ENCODE measurements around the gene PPP2R2D.

Gene PPP2R2D

DNA sequence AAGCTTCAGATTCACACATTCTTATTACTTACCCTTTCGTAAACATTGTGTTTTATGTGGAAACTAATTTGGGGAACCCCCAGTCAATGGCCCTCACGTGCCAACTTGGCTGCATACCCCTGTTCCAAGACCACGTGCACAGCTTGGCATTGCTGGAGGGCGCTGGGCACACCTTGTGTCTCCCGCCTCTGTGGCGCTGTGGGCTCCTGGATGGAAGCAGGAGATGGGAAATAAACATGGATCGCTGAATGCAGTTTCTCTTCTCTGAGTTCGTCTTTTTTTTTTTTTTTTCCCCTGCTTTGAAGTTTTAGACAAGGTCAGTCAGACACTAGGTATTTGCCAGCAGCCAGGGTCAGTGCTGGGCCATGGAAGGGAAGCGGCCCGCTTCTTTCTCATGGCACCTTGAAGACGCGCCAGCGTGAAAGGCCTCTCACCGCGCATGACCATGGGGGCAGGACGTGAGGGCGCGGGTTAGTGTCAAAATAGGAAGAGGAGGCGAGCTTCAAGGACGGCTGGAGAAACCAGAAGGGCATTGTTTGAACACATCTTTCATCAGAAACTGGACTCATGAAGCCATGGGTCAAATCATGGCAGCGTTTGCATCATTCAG, 53.7 kb downstream of the PPP2R2D start:
- no peak for DNase-seq

GRCh38 chr10:131955591-131956340, 55.0 kb downstream of the PPP2R2D start:
- DNase-seq = no peak

GRCh38 chr10:131959841-131960240, 59.0 kb downstream of the PPP2R2D start:
- DNase-seq = no peak

DNA sequence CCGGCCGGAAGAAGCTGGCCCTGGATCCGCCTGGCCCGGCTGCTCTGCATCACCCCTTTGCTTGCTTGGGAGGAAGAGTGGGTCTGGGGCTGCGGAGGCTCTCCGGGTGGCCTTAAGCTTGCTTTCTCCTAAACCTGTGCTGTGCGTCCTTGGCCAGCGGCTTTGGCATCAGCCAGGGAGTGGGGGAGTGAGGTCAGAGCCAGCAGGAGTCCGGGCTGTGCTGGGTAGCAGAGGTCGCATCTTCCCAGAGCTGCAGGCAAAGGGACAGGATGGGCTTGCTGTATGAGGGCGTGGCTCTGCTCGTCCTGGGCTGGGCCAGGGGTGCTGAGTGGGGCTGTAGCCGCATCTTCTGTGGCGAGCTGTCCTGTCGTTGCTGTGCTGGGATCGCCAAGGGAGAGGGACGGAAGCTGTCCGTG, 59.8 kb downstream of the PPP2R2D start:
- DNase-seq = no peak

DNA sequence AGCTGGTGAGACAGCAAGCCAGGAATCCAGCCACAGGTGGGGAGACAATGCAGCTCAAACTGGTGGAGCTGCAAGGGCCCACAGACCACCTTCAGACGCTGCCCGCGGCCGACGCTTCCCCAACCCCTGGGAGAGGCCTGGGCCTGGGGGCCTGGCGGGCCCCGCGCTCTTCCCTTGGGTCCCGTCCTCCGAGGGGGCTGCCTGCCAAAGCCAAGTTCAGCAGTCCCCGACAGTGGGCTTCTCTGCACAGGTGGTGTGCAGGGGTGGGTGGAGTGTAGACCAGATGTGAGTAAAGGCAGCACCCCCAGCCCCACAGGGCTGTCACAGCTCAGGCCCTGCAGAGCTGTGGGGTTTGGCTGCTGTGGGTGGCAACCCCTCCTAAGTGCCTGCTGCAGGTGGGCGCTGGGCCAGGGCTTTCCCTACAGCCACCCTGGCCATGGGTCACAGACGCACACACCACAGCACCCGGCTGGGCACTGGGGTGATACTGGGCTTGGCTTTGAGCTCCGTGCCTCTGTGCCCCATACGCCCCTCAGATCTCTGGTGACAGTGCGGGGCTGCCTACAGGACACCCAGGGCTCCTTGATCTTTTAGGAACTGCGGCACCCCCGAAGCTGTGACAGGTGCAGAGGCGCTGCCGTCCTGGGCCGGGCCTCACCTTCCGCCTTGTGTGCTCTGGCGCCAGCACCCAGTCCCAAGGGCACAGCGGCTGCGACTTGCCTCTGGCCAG, 60.4 kb downstream of the PPP2R2D start:
- DNase-seq = no peak

DNA sequence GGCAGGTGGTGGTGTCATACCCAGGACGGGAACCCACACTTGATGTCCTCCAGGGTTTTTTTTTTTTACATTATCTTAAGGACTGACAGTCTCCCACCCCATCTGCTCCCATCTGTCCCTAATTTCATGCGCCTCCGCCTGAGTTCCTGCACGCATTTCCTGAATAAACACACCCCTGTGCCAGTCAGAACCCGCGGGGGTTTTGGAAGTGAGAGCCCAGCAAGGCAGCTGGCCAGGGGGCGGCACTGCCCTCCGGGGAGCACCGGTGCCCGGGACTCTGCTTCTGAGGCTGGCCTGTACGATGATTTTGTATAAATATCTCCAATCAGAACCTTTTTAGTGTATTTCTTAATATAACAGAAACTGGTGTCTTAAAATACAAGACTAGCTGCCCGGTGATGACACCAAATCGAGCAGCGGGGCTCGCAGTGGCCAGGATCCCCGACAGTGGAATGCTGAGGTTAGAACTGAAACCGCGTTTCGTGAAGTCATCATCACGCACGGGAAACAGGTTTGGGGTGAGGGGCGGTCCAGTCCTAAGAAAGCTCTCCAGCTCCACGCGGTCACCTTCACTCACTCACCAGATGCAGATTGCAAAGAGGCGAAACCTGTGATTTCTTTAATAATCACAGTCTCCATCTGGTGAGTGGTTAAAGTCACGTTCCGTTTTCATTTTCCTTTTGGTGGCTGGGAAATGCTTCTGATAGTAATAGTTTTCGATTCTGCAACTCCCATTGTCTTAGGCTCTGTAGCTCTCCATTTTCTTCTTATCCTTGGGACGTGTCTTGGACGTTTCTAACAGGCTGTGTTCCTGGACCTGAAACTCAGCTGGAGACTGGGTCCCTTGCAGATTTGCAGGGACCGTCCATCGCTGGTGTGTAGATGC, 61.2 kb downstream of the PPP2R2D start:
- DNase-seq = no peak

- DNase-seq = no peak
These were observed 62.5 kb downstream of the PPP2R2D start for GRCh38 chr10:131963350-131963749.

DNA sequence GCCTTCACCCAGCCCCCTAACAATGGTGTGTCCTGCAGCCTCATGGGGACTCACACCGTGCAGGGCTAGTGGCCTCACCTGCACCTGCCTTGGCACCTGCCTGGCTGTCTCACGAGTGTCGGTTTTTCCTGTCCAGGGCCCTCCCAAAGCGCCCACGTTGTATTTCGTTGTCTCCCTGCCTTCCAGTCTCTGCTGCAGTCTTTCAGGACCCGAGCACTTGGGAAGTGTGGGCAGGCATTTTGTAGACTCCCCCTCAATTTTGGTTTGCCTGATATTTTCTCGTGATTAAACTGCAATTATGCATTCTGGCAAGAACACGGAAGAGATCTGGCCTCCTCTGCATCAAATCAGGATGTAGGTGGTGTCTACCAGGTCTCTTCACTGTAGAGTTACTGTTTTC, 63.0 kb downstream of the PPP2R2D start:
- DNase-seq = no peak

- DNase-seq = no peak
These were observed 63.5 kb downstream of the PPP2R2D start for GRCh38 chr10:131964298-131964697.

DNA sequence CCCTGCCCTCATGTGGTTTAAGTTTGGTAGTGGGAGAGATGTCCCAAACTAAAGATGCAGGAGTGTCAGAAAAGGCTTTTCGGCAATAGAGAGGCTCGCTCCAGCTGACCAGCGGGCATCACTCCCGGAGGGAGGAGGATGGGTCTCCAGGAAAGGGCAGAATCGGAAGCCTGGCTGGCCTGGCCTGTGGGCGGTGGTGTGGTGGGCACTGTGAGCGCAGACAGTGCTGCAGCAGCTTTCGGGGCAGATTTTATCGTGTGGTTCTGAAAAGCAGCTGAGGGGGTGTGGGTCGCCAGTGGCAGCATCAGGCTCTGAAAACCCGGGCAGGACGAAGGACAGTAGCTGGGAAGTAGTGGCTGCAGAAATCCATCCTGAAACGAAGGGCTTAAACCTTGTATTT, 68.1 kb downstream of the PPP2R2D start:
- DNase-seq = no peak

GRCh38 chr10:131970946-131971345, 70.1 kb downstream of the PPP2R2D start:
- DNase-seq = no peak

DNA sequence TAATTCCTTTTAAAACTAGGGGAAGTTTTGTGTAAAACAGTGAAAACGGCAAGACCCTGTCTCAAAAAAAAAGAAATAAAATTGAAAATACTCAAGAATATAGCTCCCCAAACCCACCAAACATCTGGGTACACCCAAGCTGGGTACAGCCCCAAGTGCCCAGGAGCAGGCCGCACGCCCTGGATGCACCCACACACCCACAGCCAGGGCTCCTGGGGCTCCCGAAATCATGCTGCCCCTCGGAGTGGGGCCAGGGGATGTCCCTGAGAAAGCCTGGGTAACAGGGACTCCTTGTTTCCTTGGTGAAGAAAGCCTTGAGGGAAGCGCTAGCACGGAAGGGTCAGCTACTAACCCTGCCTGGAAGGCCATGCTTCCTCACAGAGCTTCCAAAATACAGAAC, 70.8 kb downstream of the PPP2R2D start:
- no peak for DNase-seq

DNA sequence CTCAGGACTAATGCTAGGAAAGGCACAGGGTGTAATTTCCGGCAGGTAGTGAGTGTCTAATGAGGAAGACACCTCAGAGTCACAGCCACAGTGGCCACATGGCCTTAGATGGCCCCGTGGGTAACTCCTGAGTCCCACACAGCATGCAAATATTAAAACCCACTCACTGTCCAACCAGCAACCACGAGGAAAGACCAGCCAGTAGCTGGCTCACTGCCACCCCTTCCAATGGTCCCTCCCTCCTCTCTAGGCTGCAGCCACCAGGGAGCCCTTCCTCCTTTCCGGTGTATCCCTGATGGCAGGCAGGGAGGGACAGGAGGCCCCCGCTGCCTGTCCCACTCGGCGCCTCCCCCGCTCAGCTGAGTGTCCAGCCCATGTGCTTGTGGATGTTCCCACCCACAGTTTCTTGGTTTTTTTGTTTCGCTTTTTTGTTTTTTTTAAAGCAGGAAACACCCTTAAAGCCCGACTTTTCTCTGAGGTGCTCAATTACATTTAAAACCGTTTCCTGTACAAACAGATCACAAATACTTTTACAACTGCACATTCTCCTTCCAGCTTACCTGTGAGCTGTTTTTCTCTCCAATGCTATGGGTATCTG, 71.8 kb downstream of the PPP2R2D start:
- no peak for DNase-seq

GRCh38 chr10:131973160-131973951, 72.5 kb downstream of the PPP2R2D start:
- no peak for DNase-seq

- DNase-seq = no peak
These were observed 73.4 kb downstream of the PPP2R2D start for GRCh38 chr10:131974034-131974817.

GRCh38 chr10:131975003-131975402, 74.2 kb downstream of the PPP2R2D start:
- DNase-seq = no peak

DNA sequence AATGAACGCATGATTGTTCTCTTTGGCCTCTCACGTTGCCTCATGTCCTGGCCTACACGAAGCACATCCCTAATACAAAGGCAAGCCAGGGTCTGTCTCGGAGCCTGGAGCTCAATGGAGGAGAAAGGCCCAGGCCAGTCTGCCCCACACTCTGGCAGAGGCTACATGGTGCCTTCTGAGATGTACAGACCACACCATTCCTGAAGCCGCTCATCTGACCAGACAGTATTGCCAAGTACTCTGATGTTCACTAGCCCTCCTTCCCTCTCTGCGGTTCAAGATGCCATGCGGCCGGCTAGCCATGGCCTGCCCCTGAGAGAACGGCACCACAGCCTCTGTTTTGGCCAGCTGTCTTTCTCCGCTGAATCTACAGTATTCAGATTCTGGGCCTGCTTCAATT, 75.0 kb downstream of the PPP2R2D start:
- no peak for DNase-seq

- DNase-seq = no peak
These were observed 76.7 kb downstream of the PPP2R2D start for GRCh38 chr10:131977323-131978096.

DNA sequence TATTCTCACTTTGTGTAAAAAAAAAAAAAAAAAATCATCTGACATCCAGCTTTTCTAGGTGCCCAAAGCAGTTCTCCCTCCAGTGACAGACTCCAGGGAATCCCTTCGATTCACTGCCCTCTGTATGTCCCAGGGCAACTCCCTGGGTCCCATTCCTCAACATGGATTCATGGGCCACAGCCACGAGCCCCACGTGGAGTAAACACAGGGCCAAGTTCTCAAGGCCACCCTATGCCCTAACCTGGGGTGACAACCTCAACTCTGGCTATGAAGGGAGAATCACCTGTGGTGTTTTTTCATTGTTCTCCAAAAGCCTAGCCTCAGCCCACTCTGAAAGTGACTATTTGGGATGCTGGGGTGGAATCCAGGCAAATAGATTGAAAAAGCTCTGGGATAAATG, 77.6 kb downstream of the PPP2R2D start:
- DNase-seq = no peak

GRCh38 chr10:131978851-131979250, 78.0 kb downstream of the PPP2R2D start:
- DNase-seq = no peak

All from activated gamma-delta T cell (primary cell).